VCaP (cell line): ENCODE results near the gene LRRC17.
"Not testable (repeated sequence)": the region's sequence is repeated elsewhere in the genome, so short reads cannot be mapped to it uniquely, and the experiment has no call there.

Source experiments
- H3K27ac ChIP-seq: fragments of 450-650 bp; 2 replicates; pipeline ENCODE4 v1.5.1; 2017
- TF ChIP-seq, protein P1 (sequence below): fragments of 450-650 bp; conservative IDR thresholded peaks from 2 replicates; pipeline ENCODE4 v1.5.1; 2017; ENCODE audit warnings: mild to moderate bottlenecking, moderate library complexity

The LRRC17 gene

DNA sequence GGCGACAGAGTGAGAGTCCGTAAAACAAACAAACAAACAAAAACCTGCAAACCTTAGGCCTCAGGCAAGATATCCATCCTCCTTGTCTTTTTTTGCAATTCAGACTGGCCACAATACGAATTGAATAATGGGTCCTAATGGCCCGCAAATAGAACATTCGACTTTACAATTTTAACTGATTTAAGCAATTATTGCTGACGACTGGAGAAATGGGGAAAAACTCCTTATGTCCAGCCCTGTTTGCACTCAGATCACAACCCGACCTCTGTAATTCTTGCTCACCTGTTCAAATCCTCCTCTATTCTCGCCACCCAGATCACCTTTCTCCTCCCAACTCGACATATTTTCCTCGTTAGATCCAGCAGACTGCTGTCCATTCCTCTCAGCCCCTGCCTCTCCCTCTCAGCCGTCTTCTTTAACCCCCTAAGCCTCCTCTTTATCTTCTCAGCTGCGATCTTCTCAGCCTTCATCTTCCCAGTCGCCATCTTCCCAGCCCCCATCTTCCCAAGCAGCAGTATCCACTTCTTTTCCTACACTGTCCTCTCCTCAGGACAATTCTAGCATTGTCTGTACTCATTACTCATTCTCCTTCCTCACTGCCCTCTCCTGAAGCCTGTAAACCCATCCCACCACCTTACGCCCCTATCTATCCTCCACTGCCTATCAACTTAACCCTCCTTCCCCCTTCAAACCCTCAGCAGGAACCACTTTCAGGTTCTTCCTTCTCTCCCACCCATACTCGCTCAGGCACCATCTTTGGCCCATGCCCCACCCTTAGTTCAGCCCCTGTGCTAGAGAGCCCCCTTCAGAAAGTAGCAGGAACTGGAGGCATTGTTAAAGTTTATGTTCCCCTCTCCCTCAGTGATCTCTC is 61.8 kb downstream of the LRRC17 start:
- no peak overlapping the region for H3K27ac ChIP-seq
- TF ChIP-seq, protein P1, sequence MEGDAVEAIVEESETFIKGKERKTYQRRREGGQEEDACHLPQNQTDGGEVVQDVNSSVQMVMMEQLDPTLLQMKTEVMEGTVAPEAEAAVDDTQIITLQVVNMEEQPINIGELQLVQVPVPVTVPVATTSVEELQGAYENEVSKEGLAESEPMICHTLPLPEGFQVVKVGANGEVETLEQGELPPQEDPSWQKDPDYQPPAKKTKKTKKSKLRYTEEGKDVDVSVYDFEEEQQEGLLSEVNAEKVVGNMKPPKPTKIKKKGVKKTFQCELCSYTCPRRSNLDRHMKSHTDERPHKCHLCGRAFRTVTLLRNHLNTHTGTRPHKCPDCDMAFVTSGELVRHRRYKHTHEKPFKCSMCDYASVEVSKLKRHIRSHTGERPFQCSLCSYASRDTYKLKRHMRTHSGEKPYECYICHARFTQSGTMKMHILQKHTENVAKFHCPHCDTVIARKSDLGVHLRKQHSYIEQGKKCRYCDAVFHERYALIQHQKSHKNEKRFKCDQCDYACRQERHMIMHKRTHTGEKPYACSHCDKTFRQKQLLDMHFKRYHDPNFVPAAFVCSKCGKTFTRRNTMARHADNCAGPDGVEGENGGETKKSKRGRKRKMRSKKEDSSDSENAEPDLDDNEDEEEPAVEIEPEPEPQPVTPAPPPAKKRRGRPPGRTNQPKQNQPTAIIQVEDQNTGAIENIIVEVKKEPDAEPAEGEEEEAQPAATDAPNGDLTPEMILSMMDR, result no peak

GRCh38 chr7:102975854-102976253 is 63.1 kb downstream of the LRRC17 start:
- H3K27ac ChIP-seq, result no peak overlapping the region
- TF ChIP-seq, protein P1, result no peak

GRCh38 chr7:102976493-102976892 is 63.7 kb downstream of the LRRC17 start:
- TF ChIP-seq, protein P1, result no peak
- H3K27ac ChIP-seq, result no peak overlapping the region

DNA sequence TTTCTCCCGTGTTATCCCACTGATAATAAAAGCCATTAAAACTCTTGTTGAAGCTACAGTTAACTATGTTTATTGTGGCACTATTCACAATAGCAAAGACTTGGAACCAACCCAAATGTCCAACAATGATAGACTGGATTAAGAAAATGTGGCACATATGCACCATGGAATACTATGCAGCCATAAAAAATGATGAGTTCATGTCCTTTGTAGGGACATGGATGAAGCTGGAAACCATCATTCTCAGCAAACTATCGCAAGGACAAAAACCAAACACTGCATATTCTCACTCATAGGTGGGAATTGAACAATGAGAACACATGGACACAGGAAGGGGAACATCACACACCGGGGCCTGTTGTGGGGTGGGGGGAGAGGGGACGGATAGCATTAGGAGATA is 64.8 kb downstream of the LRRC17 start:
- not testable (repeated sequence) for H3K27ac ChIP-seq

DNA sequence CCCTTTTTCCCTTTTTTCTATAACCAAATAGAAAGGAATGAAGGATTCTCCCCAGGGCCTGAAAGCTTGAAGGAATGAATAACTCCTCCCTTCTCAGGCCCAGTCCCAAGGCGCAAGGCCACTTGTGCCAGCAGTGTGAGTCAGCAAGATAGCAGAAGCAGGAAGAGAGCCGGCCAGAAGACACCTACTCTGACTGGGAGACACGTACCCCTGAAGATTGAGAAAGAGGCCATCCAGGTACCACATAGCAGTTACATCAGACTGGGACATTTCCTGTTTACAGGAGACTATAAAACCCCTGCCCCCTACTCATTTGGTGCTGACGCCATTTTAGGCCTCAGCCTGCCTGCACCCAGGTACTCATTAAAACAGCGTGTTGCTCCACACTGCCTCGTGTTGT is 65.5 kb downstream of the LRRC17 start:
- no peak overlapping the region for H3K27ac ChIP-seq
- TF ChIP-seq, protein P1, result no peak

DNA sequence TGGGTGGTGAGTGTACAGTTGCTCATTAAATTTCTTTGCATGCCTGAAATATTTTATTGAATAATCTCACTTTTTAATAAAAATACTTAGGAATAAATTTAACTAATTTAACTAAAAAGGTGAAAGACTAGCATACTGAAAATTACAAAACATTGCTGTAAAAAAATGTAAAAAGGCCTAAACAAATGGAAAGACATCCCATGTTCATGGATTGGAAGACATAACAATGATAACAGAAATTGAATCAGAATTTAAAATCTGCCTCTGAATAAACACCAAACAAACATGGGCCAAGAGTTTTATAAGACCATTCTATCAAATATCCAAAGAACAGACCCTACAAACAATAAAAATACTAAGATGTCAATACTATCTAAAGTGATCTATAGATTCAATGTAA is 66.9 kb downstream of the LRRC17 start:
- no peak overlapping the region for H3K27ac ChIP-seq
- TF ChIP-seq, protein P1, result no peak

DNA sequence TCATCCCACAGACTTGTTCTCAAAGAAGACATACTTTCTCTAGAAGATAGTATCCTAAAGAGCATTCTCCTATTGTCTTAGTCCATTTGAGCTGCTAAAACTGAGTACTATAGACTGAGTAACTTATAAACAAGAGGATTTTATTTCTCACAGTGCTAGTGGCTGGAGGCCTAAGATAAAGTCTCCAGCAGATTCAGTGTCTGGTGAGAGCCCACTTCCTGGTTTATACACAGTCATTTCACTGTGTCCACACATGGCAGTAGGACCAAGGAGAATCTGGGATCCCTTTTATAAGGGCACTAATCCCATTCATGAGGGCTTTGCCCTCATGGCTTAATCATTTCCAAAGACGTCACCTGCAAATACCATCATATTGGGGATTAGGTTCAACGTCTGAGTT is 68.7 kb downstream of the LRRC17 start:
- TF ChIP-seq, protein P1, result no peak
- no peak overlapping the region for H3K27ac ChIP-seq

DNA sequence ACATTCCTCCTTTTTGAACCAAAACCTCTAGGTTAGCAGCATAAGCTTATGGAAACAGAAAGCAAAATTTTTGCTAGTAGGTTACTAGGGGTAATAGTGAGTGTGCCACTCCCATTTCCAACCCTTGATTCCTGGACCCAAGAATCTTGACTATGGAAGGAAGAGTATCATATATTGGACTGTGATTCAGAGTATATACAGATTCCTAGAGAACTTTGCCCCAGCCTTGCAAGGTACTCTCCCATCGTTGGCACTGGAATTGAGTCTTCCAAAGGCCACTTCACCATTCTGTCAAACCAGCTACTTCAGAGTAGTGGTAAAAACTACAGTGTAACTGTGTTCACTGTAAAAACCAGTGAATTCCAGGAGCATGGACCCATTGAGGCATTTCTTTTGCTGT is 69.4 kb downstream of the LRRC17 start:
- no peak overlapping the region for H3K27ac ChIP-seq
- TF ChIP-seq, protein P1, result no peak
